CD14-positive monocyte (primary cell): ENCODE data around the gene SLC44A2. TPM values are rescaled to one million over a fixed set of nuclear protein-coding genes. Genes with fewer than 3 reads are reported as not detected.
"Not testable (repeated sequence)": the region's sequence is repeated elsewhere in the genome, so short reads cannot be mapped to it uniquely, and the experiment has no call there.

Experiments used
- DNase-seq, 3 donors: peaks; one replicate each; pipeline ENCODE4 v3.0.0-alpha.2; 2011 to 2022
- H2AFZ ChIP-seq: 2 replicates; pipeline ENCODE4 v1.6.0; 2012; ENCODE audit warnings: mild to moderate bottlenecking, low read depth, low read length, inconsistent platforms; ENCODE audit not compliant: insufficient read depth, poor library complexity, severe bottlenecking
- H3K27ac ChIP-seq, 2 donors: 1 replicate in 1 of 2; 2 replicates in 1 of 2; pipeline ENCODE4 v1.5.1; 2012 to 2013; ENCODE audit warnings: low read length in 2 of 2, control low read depth in 1 of 2, inconsistent platforms in 1 of 2, low read depth in 1 of 2, mild to moderate bottlenecking in 1 of 2
- H3K27me3 ChIP-seq, 2 donors: one replicate each; pipeline versions ENCODE4 v1.6.0 to v1.6.1; 2011 to 2013; ENCODE audit warnings: low read length in 2 of 2; ENCODE audit not compliant: control insufficient read depth in 2 of 2, insufficient read depth in 2 of 2
- H3K36me3 ChIP-seq, 2 donors: replicated peaks in 1 of 2; 1 replicate in 1 of 2; 2 replicates in 1 of 2; pipeline versions ENCODE4 v1.5.1 to v1.6.1; 2012 to 2013; ENCODE audit warnings: low read length in 2 of 2, control low read depth in 1 of 2, inconsistent platforms in 1 of 2, mild to moderate bottlenecking in 1 of 2; ENCODE audit not compliant: insufficient read depth in 2 of 2, control insufficient read depth in 1 of 2
- H3K4me1 ChIP-seq, 2 donors: 1 replicate in 1 of 2; 2 replicates in 1 of 2; pipeline versions ENCODE4 v1.5.1 to v1.6.1; 2012 to 2013; ENCODE audit warnings: low read length in 2 of 2, control low read depth in 1 of 2, inconsistent platforms in 1 of 2, mild to moderate bottlenecking in 1 of 2, moderate library complexity in 1 of 2; ENCODE audit not compliant: insufficient read depth in 2 of 2, control insufficient read depth in 1 of 2
- H3K4me2 ChIP-seq: replicated peaks from 2 replicates; pipeline ENCODE3; 2012; ENCODE audit warnings: low read length, moderate library complexity, mild to moderate bottlenecking; ENCODE audit not compliant: poor library complexity, severe bottlenecking; ENCODE audit errors: extremely low read depth
- H3K4me3 ChIP-seq, 3 experiments: fragments of 200-600 bp in 1 of 3; sonication (generic) in 1 of 3; replicated peaks in 1 of 3; 1 replicate in 2 of 3; 2 replicates in 1 of 3; pipeline ENCODE4 v1.5.1; 2011 to 2013; ENCODE audit warnings: low read length in 3 of 3, mild to moderate bottlenecking in 3 of 3, control low read depth in 2 of 3, low read depth in 2 of 3, inconsistent platforms in 1 of 3, moderate library complexity in 1 of 3
- H3K79me2 ChIP-seq: 2 replicates; pipeline ENCODE4 v1.6.0; 2012; ENCODE audit warnings: mild to moderate bottlenecking, control low read depth, inconsistent platforms, low read length, moderate library complexity; ENCODE audit not compliant: insufficient read depth
- H3K9ac ChIP-seq: 2 replicates; pipeline ENCODE4 v1.6.0; 2017; ENCODE audit warnings: low read length, mild to moderate bottlenecking; ENCODE audit not compliant: insufficient read depth, poor library complexity, severe bottlenecking
- H3K9me3 ChIP-seq, 2 donors: replicated peaks in 1 of 2; 1 replicate in 1 of 2; 2 replicates in 1 of 2; pipeline versions ENCODE4 v1.5.1 to v1.6.1; 2012 to 2013; ENCODE audit warnings: low read length in 2 of 2, control low read depth in 1 of 2; ENCODE audit not compliant: control insufficient read depth in 1 of 2, insufficient read depth in 1 of 2
- H4K20me1 ChIP-seq: 2 replicates; pipeline ENCODE4 v1.6.0; 2012; ENCODE audit warnings: mild to moderate bottlenecking, low read length, control low read depth, moderate library complexity; ENCODE audit not compliant: insufficient read depth
- H3K27ac Mint-ChIP-seq, 7 donors: one replicate each; pipeline ENCODE4 v1.8.0; 2020; ENCODE audit warnings: mild to moderate bottlenecking in 7 of 7, mixed read lengths in 7 of 7, moderate library complexity in 6 of 7, inconsistent platforms in 2 of 7
- H3K27me3 Mint-ChIP-seq, 3 donors: one replicate each; pipeline ENCODE4 v1.8.0; 2021 to 2022; ENCODE audit warnings: low read depth in 3 of 3, mild to moderate bottlenecking in 3 of 3, mixed read lengths in 3 of 3, moderate library complexity in 3 of 3, inconsistent platforms in 1 of 3
- H3K36me3 Mint-ChIP-seq, 2 donors: one replicate each; pipeline ENCODE4 v1.8.0; 2020; ENCODE audit warnings: mixed read lengths in 2 of 2, inconsistent platforms in 1 of 2, mild to moderate bottlenecking in 1 of 2
- H3K4me1 Mint-ChIP-seq: one replicate; pipeline ENCODE4 v1.8.0; 2020; ENCODE audit warnings: mild to moderate bottlenecking, mixed read lengths
- H3K4me3 Mint-ChIP-seq, 2 donors: one replicate each; pipeline ENCODE4 v1.8.0; 2020; ENCODE audit warnings: mild to moderate bottlenecking in 2 of 2, mixed read lengths in 2 of 2, moderate library complexity in 1 of 2
- H3K9me3 Mint-ChIP-seq, 7 donors: one replicate each; pipeline ENCODE4 v1.8.0; 2020 to 2022; ENCODE audit warnings: mixed read lengths in 7 of 7, mild to moderate bottlenecking in 6 of 7, moderate library complexity in 6 of 7, inconsistent platforms in 2 of 7
- CTCF ChIP-seq: fragments of 200-600 bp; IDR thresholded peaks from one replicate; pipeline ENCODE4 v1.8.0; 2022; ENCODE audit warnings: antibody characterized with exemption, mild to moderate bottlenecking
- WGBS: methylation state at CpG from one replicate; pipeline ENCODE4 v1.1.5; 2013; ENCODE audit warnings: missing lambda C conversion rate; ENCODE audit not compliant: insufficient coverage; 5-methylcytosine and 5-hydroxymethylcytosine counted together
- intact Hi-C, 2 donors: fragments of 100-400 bp; cut with micrococcal nuclease; formaldehyde crosslinking; loops; one replicate each; pipeline versions ENCODE4 v1.15.0 to v1.15.1; 2023
- polyA plus RNA-seq, 3 donors: library from polyadenylated mRNA; depleted of rRNA in 1 of 3; unstranded in 2 of 3; stranded (reverse) in 1 of 3; fragments of 300-500 nt in 2 of 3; fragments of >200 nt in 1 of 3; fragmentation: Illumina TruSeq in 2 of 3; gene quantifications; 1 replicate in 2 of 3; 2 replicates in 1 of 3; pipeline ENCODE4 v1.2.3, GENCODE V29; 2012 to 2021

SLC44A2 gene
- polyA plus RNA-seq, 3 donors: 43.5 to 95.9 (median 69.4) TPM

- intact Hi-C loops: no loop called here
- no peaks in the 10 kb centered on the region for H3K27me3 ChIP-seq
- H3K9me3 ChIP-seq: no peaks in the 10 kb centered on the region
- peaks cover 98% of the 10 kb centered on the region for H4K20me1 ChIP-seq
- WGBS: no CpG with 5 or more reads among the region's 1 CpG
- H3K4me1 Mint-ChIP-seq: peaks cover 25% of the 10 kb centered on the region
- H3K36me3 ChIP-seq: peaks cover 38 to 65% of the 10 kb centered on the region in 2 donors
- H3K4me2 ChIP-seq: no peak overlapping the region
- TF ChIP-seq CTCF: no peak
- H3K4me3 Mint-ChIP-seq: no peak overlapping the region
- H3K9me3 Mint-ChIP-seq: no peaks in the 10 kb centered on the region
- H3K27ac ChIP-seq: no peak overlapping the region
- peaks cover 40 to 68% of the 10 kb centered on the region in 2 donors for H3K36me3 Mint-ChIP-seq
- H3K79me2 ChIP-seq: peaks cover 96% of the 10 kb centered on the region
- no peaks in the 10 kb centered on the region for H3K27me3 Mint-ChIP-seq
- H2AFZ ChIP-seq: no peak overlapping the region
- H3K9ac ChIP-seq: no peak overlapping the region
- H3K4me1 ChIP-seq: peaks cover 6 to 12% of the 10 kb centered on the region in 2 donors
- H3K4me3 ChIP-seq: no peak overlapping the region
- H3K27ac Mint-ChIP-seq: peak overlapping the region in 2 of 7 donors; percentile 24 to 74
- no peak for DNase-seq
These were observed 44.8 kb downstream of the SLC44A2 start for GRCh38 chr19:10670182-10670581.

- WGBS: 94% methylated on average over 20 of the region's 24 CpGs
- intact Hi-C loops: no loop called here
- H3K4me1 Mint-ChIP-seq: peaks cover 25% of the 10 kb centered on the region
- Histone ChIP-seq H2AFZ (no peak overlapping the region), H3K9me3 (no peaks in the 10 kb centered on the region), H3K36me3 (peaks cover 44 to 73% of the 10 kb centered on the region in 2 donors), H3K79me2 (peaks cover 96% of the 10 kb centered on the region), H3K27me3 (no peaks in the 10 kb centered on the region), H3K4me3 (no peak overlapping the region), H3K4me2 (no peak overlapping the region), H3K4me1 (peaks cover 6 to 12% of the 10 kb centered on the region in 2 donors), H3K27ac (no peak overlapping the region), H4K20me1 (peaks cover 97% of the 10 kb centered on the region), H3K9ac (no peak overlapping the region)
- H3K27me3 Mint-ChIP-seq: no peaks in the 10 kb centered on the region
- no peak overlapping the region for H3K4me3 Mint-ChIP-seq
- TF ChIP-seq CTCF: no peak
- no peaks in the 10 kb centered on the region for H3K9me3 Mint-ChIP-seq
- peaks cover 47 to 75% of the 10 kb centered on the region in 2 donors for H3K36me3 Mint-ChIP-seq
- DNase-seq: no peak
- peak overlapping the region in 2 of 7 donors; percentile 53 to 70 for H3K27ac Mint-ChIP-seq
These were observed 45.8 kb downstream of the SLC44A2 start for GRCh38 chr19:10670876-10671804.

DNA sequence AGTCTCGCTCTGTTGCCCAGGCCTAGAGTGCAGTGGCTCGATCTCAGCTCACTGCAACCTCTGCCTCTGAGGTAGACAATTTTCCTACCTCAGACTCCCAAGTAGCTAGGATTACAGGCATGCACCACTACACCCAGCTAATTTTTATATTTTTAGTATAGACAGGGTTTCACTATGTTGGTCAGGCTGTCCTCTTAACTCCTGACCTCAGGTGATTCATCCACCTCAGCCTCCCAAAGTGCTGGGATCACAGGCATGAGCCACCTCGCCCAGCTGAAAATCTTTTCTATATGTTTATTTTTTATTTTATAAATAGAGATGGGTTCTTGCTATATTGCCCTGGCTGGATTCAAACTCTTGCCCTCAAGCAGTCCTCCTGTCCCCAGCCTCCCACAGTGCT, 46.6 kb downstream of the SLC44A2 start:
- no CpG with 5 or more reads among the region's 3 CpGs for WGBS
- peaks cover 6 to 12% of the 10 kb centered on the region in 2 donors for H3K4me1 ChIP-seq

More for the DNA sequence above, 46.6 kb downstream of the SLC44A2 start:
- H3K9me3 Mint-ChIP-seq, H3K4me2 ChIP-seq, intact Hi-C loops, H3K9me3 ChIP-seq, DNase-seq, H3K4me3 ChIP-seq, H3K27me3 Mint-ChIP-seq, H3K27me3 ChIP-seq, H2AFZ ChIP-seq, H3K4me3 Mint-ChIP-seq, H3K9ac ChIP-seq: not testable (repeated sequence)
- Histone ChIP-seq H3K79me2 (peaks cover 90% of the 10 kb centered on the region), H3K27ac (peak overlapping the region in 1 of 2 donors; percentile 19), H4K20me1 (peaks cover 91% of the 10 kb centered on the region), H3K36me3 (peaks cover 47 to 72% of the 10 kb centered on the region in 2 donors)
- Mint-ChIP-seq H3K4me1 (peaks cover 25% of the 10 kb centered on the region), H3K27ac (peak overlapping the region in 1 of 7 donors; percentile 83), H3K36me3 (peaks cover 45 to 75% of the 10 kb centered on the region in 2 donors)
